ENCODE data around the gene MLH3. TPM values are rescaled to one million over a fixed set of nuclear protein-coding genes. Genes with fewer than 3 reads are reported as not detected.

Gene MLH3
- total and polyA plus RNA-seq, 9 donors = 14.8 to 36.4 (median 26.2) TPM

DNA sequence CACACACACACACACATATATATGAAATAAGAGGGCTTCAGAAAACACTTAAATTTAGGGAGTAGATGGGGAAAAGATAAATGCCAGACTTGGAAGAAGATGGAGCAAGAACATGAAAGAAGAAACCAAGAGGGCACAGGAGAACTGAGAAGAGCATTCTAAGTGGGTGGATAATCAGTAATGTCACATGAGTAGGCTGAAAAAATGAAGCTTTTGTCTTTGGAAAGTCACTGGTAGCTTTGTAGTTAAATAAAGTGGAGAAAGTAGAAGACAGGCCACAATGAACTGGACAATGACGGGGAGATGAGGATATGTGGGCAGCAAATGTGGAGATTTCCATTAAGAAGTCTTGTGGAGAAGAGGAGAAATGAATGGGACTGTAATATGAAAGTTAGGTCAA is 15.9 kb upstream of the MLH3 start:
- 96 to 100% (median 98%) methylated on average over 1 of the region's 1 CpG for WGBS, 3 donors
- DNase-seq = no peak
- no peak overlapping the region for H3K4me3 ChIP-seq
- no peaks in the 10 kb centered on the region for H3K9me3 ChIP-seq
- TF ChIP-seq POLR2A (IDR thresholded peaks at IDR 0.05) = no peak
- TF ChIP-seq, protein P1, sequence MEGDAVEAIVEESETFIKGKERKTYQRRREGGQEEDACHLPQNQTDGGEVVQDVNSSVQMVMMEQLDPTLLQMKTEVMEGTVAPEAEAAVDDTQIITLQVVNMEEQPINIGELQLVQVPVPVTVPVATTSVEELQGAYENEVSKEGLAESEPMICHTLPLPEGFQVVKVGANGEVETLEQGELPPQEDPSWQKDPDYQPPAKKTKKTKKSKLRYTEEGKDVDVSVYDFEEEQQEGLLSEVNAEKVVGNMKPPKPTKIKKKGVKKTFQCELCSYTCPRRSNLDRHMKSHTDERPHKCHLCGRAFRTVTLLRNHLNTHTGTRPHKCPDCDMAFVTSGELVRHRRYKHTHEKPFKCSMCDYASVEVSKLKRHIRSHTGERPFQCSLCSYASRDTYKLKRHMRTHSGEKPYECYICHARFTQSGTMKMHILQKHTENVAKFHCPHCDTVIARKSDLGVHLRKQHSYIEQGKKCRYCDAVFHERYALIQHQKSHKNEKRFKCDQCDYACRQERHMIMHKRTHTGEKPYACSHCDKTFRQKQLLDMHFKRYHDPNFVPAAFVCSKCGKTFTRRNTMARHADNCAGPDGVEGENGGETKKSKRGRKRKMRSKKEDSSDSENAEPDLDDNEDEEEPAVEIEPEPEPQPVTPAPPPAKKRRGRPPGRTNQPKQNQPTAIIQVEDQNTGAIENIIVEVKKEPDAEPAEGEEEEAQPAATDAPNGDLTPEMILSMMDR (IDR thresholded peaks at IDR 0.05) = no peak
- TF ChIP-seq EP300 (IDR thresholded peaks at IDR 0.05) = no peak
- intact Hi-C loops (cut with DNase I) = no loop called here
- no peaks in the 10 kb centered on the region for H3K27me3 ChIP-seq
- peaks cover 9% of the 10 kb centered on the region for H3K4me1 ChIP-seq (ENCODE audit: insufficient read depth)
- no peak overlapping the region for H3K27ac ChIP-seq
- no peaks in the 10 kb centered on the region for H3K36me3 ChIP-seq

DNA sequence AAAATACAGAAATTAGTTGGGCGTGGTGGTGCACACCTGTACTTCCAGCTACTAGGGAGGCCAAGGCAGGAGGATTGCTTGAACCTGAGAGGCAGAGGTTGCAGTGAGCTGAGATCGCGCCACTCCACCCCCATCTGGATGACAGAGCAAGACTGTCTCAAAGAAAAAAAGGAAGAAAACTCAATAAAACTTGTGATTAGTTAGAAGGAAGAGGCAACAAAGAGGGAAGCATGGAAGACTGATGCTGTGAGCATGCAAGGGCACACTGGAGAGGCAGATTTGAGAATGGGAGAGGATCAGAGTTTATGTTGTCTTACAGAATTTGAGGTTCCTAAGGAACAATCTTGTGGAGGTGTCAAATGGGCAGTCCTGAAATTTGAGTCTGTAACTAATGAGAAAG is 15.4 kb upstream of the MLH3 start:
- peaks cover 9% of the 10 kb centered on the region for H3K4me1 ChIP-seq (ENCODE audit: insufficient read depth)
- no peak for TF ChIP-seq EP300 (IDR thresholded peaks at IDR 0.05)
- no peak for TF ChIP-seq POLR2A (IDR thresholded peaks at IDR 0.05)
- TF ChIP-seq, protein P1 (IDR thresholded peaks at IDR 0.05) = no peak
- intact Hi-C loops (cut with DNase I) = no loop called here
- no peak overlapping the region for H3K27ac ChIP-seq
- DNase-seq = no peak
- WGBS, 3 donors = 96 to 98% (median 97%) methylated on average over 3 of the region's 3 CpGs
- no peaks in the 10 kb centered on the region for H3K36me3 ChIP-seq
- H3K27me3 ChIP-seq = no peaks in the 10 kb centered on the region
- H3K9me3 ChIP-seq = no peaks in the 10 kb centered on the region
- no peak overlapping the region for H3K4me3 ChIP-seq

DNA sequence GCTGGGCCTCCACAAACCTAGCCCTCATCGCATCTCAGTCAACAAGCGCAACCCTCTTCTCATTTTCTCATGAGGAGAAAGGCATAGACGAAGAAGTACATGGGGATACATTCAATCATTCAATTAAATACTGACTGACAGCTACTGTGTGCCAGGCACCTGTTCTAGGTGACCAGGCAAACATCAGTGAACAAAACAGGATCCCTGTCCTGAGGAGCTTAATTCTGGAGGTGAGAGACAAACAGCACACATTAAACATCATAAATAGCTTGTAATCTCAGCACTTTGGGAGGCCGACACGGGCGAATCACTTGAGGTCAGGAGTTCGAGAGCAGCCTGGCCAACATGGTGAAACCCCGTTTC is 12.9 kb upstream of the MLH3 start:
- no peak for TF ChIP-seq POLR2A (IDR thresholded peaks at IDR 0.05)
- no peak for TF ChIP-seq EP300 (IDR thresholded peaks at IDR 0.05)
- TF ChIP-seq, protein P1 (IDR thresholded peaks at IDR 0.05) = no peak
- intact Hi-C loops (cut with DNase I) = no loop called here
- no peaks in the 10 kb centered on the region for H3K36me3 ChIP-seq
- H3K4me3 ChIP-seq = peak overlapping the region; percentile 75
- 54 to 56% (median 55%) methylated on average over 8 of the region's 8 CpGs for WGBS, 3 donors
- H3K9me3 ChIP-seq = no peaks in the 10 kb centered on the region
- DNase-seq = no peak
- no peak overlapping the region for H3K27ac ChIP-seq
- H3K27me3 ChIP-seq = no peaks in the 10 kb centered on the region
- peaks cover 9% of the 10 kb centered on the region for H3K4me1 ChIP-seq (ENCODE audit: insufficient read depth)

DNA sequence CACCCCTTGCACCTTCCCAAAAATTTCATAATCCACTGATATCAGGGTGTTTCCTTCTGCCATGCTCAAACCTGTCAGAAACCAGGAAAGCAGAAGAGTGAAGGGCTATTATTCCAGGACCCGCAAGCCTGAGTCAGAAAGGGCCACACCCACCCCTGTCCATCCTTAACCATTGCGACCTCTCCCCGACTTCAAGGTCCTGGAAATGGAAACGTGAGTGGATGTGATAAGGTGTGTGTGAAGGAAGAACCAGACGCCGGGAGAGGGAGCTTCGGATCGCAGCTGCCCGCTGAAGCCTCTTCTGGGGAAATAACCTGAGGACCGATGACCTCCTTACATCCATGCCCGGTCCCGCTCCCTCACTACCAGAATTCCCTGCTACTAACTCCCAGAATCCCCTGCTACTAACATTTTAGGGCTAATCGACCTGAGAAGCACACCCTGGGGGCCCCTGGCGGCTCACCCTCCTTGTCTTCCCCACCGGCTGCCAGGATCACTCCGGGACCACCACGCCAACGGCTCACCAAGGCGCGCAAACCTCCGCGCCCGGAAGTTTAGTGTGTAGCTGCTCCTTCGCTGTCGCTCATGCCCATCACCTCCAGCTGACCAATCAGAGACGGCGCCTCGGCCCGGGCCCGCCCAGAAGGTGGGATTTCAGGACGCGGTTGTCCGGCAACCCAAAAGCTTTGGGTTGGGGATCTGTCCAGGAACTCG is 12.4 kb upstream of the MLH3 start, which contains the start of gene ACYP1:
ACYP1 (minus strand) TSS at position 534 of the 714 bp plus-strand sequence; CDS start at position 63, 471 bp downstream.
- peak; percentile 89 to 97 (median 96) for DNase-seq
- TF ChIP-seq, protein P1 (IDR thresholded peaks at IDR 0.05) = no peak
- peak; percentile 30 for TF ChIP-seq POLR2A (IDR thresholded peaks at IDR 0.05)
- intact Hi-C loops (cut with DNase I) = loop anchor here in 1 of 4 donors (2.0 kb wide), 1 partner anchor 15 kb away; no protein-coding TSS in a partner anchor
- Histone ChIP-seq H3K9me3 (no peaks in the 10 kb centered on the region), H3K27ac (peak within 1 kb of the TSS in 1 of 2 donors; percentile 52), H3K27me3 (no peaks in the 10 kb centered on the region), H3K4me3 (peak within 1 kb of the TSS; percentile 75), H3K4me1 (ENCODE audit: insufficient read depth) (peaks cover 9% of the 10 kb centered on the region), H3K36me3 (no peaks in the 10 kb centered on the region)
- 0% methylated on average over 34 of the region's 34 CpGs for WGBS, 3 donors

Measured in ovary (tissue), 9 donors.